Islet precursor cell (in vitro differentiated cells): ENCODE measurements around the gene CTPS1.
A peak's percentile ranks its signal among the peaks of the same experiment; 100 is the strongest.

Experiments
- DNase-seq: peaks from one replicate; pipeline ENCODE4 v3.0.0-alpha.2; 2018

CTPS1 gene

GRCh38 chr1:40979241-40980067 lies at the start of gene CTPS1:
Gene CTPS1, plus strand, starts transcription at chr1:40979696. Its CDS starts 3,595 bp downstream, at chr1:40983291.
- DNase-seq = peak; percentile 97

GRCh38 chr1:40930174-40930964 lies 49.1 kb upstream of the CTPS1 start:
- DNase-seq = no peak

- no peak for DNase-seq
Measured at GRCh38 chr1:40931601-40932000, 47.9 kb upstream of the CTPS1 start.

- DNase-seq = peak; percentile 84
Measured at GRCh38 chr1:40932006-40932405, 47.5 kb upstream of the CTPS1 start.

GRCh38 chr1:40936931-40937339 lies 42.6 kb upstream of the CTPS1 start:
- no peak for DNase-seq

GRCh38 chr1:40938393-40938792 lies 41.1 kb upstream of the CTPS1 start:
- no peak for DNase-seq

GRCh38 chr1:40939320-40940059 lies 40.0 kb upstream of the CTPS1 start:
- no peak for DNase-seq

- DNase-seq = no peak
Measured at GRCh38 chr1:40944326-40944725, 35.2 kb upstream of the CTPS1 start.

- no peak for DNase-seq
Measured at GRCh38 chr1:40944841-40945430, 34.6 kb upstream of the CTPS1 start.

- DNase-seq = no peak
Measured at GRCh38 chr1:40945491-40945973, 34.0 kb upstream of the CTPS1 start.

- DNase-seq = peak; percentile 90
Measured at GRCh38 chr1:40948741-40949443, 30.6 kb upstream of the CTPS1 start.

- DNase-seq = no peak
Measured at GRCh38 chr1:40949563-40949962, 29.9 kb upstream of the CTPS1 start.

- peak; percentile 86 for DNase-seq
Measured at GRCh38 chr1:40951943-40952743, 27.4 kb upstream of the CTPS1 start.

- DNase-seq = no peak
Measured at GRCh38 chr1:40952744-40953315, 26.7 kb upstream of the CTPS1 start.

GRCh38 chr1:40954626-40955025 lies 24.9 kb upstream of the CTPS1 start:
- DNase-seq = no peak

GRCh38 chr1:40955266-40955665 lies 24.2 kb upstream of the CTPS1 start:
- no peak for DNase-seq

- no peak for DNase-seq
Measured at GRCh38 chr1:40956407-40956806, 23.1 kb upstream of the CTPS1 start.

- DNase-seq = no peak
Measured at GRCh38 chr1:40958210-40958609, 21.3 kb upstream of the CTPS1 start.

GRCh38 chr1:40965531-40965930 lies 14.0 kb upstream of the CTPS1 start:
- DNase-seq = peak; percentile 63

- no peak for DNase-seq
Measured at GRCh38 chr1:40966417-40966816, 13.1 kb upstream of the CTPS1 start.

GRCh38 chr1:40969445-40969844 lies 10.1 kb upstream of the CTPS1 start:
- DNase-seq = no peak
